HepG2 (cell line): ENCODE results near the gene DAPL1. TPM values are rescaled to one million over a fixed set of nuclear protein-coding genes. Genes with fewer than 3 reads are reported as not detected.

Source experiments
- CCDC6 ChIP-seq: sonication (generic); formaldehyde crosslinking; IDR thresholded peaks from 2 replicates; pipeline ENCODE4 v1.8.1; 2022; ENCODE audit warnings: mild to moderate bottlenecking, missing genetic modification reagents, moderate library complexity
- GTF3A ChIP-seq: sonication (generic); formaldehyde crosslinking; conservative IDR thresholded peaks from 2 replicates; pipeline ENCODE4 v1.4.0; 2020; ENCODE audit warnings: mild to moderate bottlenecking, missing genetic modification reagents
- HIVEP1 ChIP-seq: sonication (generic); formaldehyde crosslinking; IDR thresholded peaks from 2 replicates; pipeline ENCODE4 v1.4.0; 2020; ENCODE audit warnings: mild to moderate bottlenecking, missing genetic modification reagents
- HOXD1 ChIP-seq: sonication (generic); formaldehyde crosslinking; IDR thresholded peaks from 2 replicates; pipeline ENCODE4 v1.5.0; 2020; ENCODE audit warnings: missing genetic modification reagents
- NR3C1 ChIP-seq: sonication (generic); formaldehyde crosslinking; IDR thresholded peaks from 2 replicates; pipeline ENCODE4 v1.4.0; 2020; ENCODE audit warnings: missing genetic modification reagents
- RARG ChIP-seq: sonication (generic); formaldehyde crosslinking; IDR thresholded peaks from 2 replicates; pipeline ENCODE4 v1.4.0; 2020; ENCODE audit warnings: low read depth, mild to moderate bottlenecking, missing genetic modification reagents
- RBFOX2 ChIP-seq: fragments of 200-400 bp; formaldehyde crosslinking; IDR thresholded peaks from 2 replicates; pipeline ENCODE4 v1.6.1; 2017; ENCODE audit warnings: low read depth, mild to moderate bottlenecking, low read length
- SOX5 ChIP-seq: IDR thresholded peaks from 2 replicates; pipeline ENCODE4 v1.6.1; 2016; ENCODE audit warnings: borderline replicate concordance
- TAF15 ChIP-seq: fragments of 200-400 bp; formaldehyde crosslinking; IDR thresholded peaks from one replicate; pipeline ENCODE4 v1.6.1; 2018; ENCODE audit warnings: mild to moderate bottlenecking, low read depth, low read length; ENCODE audit not compliant: poor library complexity, severe bottlenecking
- ZBTB10 ChIP-seq: sonication (generic); formaldehyde crosslinking; IDR thresholded peaks from 2 replicates; pipeline ENCODE4 v1.4.0; 2020; ENCODE audit warnings: missing genetic modification reagents, borderline replicate concordance
- ZBTB26 ChIP-seq: IDR thresholded peaks from 2 replicates; pipeline ENCODE4 v1.6.1; 2016; ENCODE audit warnings: missing compliant biosample characterization, missing genetic modification reagents, borderline replicate concordance
- ZFX ChIP-seq: sonication (generic); formaldehyde crosslinking; IDR thresholded peaks from 2 replicates; pipeline ENCODE4 v1.4.0; 2020; ENCODE audit warnings: mild to moderate bottlenecking, low read depth, missing genetic modification reagents, moderate library complexity
- ZIK1 ChIP-seq: sonication (generic); formaldehyde crosslinking; IDR thresholded peaks from 2 replicates; pipeline ENCODE4 v1.5.0; 2020; ENCODE audit warnings: mild to moderate bottlenecking, low read depth, missing genetic modification reagents, borderline replicate concordance
- ZNF205 ChIP-seq: IDR thresholded peaks from 2 replicates; pipeline ENCODE4 v1.6.1; 2018; ENCODE audit warnings: missing biosample characterization, missing genetic modification reagents
- ZNF30 ChIP-seq: sonication (generic); formaldehyde crosslinking; IDR thresholded peaks from 2 replicates; pipeline ENCODE4 v1.5.0; 2020; ENCODE audit warnings: mild to moderate bottlenecking, missing genetic modification reagents
- ZNF781 ChIP-seq: sonication (generic); formaldehyde crosslinking; IDR thresholded peaks from 2 replicates; pipeline ENCODE4 v1.5.1; 2020; ENCODE audit warnings: borderline replicate concordance, mild to moderate bottlenecking, missing genetic modification reagents; ENCODE audit errors: not compliant biosample characterization
- ZSCAN12 ChIP-seq: sonication (generic); formaldehyde crosslinking; IDR thresholded peaks from 2 replicates; pipeline ENCODE4 v1.9.0; 2021; ENCODE audit warnings: mild to moderate bottlenecking, missing genetic modification reagents
- polyA plus RNA-seq, 8 experiments: library from polyadenylated mRNA; depleted of rRNA in 3 of 8; stranded (reverse) in 7 of 8; unstranded in 1 of 8; fragments of >200 nt; fragmentation: Illumina TruSeq in 4 of 8; extraction: Trizol in 4 of 8; gene quantifications; 2 replicates each; pipeline versions ENCODE4 v1.2.1 to v1.2.3, GENCODE V29; 2011 to 2016; ENCODE audit warnings: low read depth in 4 of 8, missing spikeins in 1 of 8, mixed read lengths in 1 of 8; ENCODE audit not compliant: insufficient read depth in 1 of 8
- total RNA-seq, 5 experiments: library from RNA; depleted of rRNA; stranded (reverse); fragments of >200 nt; fragmentation: Illumina TruSeq; extraction: Trizol; gene quantifications; 2 replicates each; pipeline ENCODE4 v1.2.3, GENCODE V29; 2016; ENCODE audit warnings: low read depth in 1 of 5
- TF ChIP-seq, protein P1 (sequence below): sonication (generic); formaldehyde crosslinking; IDR thresholded peaks from 2 replicates; pipeline ENCODE4 v1.8.1; 2022; ENCODE audit warnings: low read depth, mild to moderate bottlenecking, missing genetic modification reagents
- TF ChIP-seq, protein P2 (sequence below): sonication (generic); formaldehyde crosslinking; IDR thresholded peaks from 2 replicates; pipeline ENCODE4 v1.5.1; 2020; ENCODE audit warnings: missing genetic modification reagents, mild to moderate bottlenecking, borderline replicate concordance

Gene DAPL1
- total and polyA plus RNA-seq, 2 of the 13 experiments (the other 11 are each of a cell fraction or from before 2014, with no cell fraction given): not detected

DNA sequence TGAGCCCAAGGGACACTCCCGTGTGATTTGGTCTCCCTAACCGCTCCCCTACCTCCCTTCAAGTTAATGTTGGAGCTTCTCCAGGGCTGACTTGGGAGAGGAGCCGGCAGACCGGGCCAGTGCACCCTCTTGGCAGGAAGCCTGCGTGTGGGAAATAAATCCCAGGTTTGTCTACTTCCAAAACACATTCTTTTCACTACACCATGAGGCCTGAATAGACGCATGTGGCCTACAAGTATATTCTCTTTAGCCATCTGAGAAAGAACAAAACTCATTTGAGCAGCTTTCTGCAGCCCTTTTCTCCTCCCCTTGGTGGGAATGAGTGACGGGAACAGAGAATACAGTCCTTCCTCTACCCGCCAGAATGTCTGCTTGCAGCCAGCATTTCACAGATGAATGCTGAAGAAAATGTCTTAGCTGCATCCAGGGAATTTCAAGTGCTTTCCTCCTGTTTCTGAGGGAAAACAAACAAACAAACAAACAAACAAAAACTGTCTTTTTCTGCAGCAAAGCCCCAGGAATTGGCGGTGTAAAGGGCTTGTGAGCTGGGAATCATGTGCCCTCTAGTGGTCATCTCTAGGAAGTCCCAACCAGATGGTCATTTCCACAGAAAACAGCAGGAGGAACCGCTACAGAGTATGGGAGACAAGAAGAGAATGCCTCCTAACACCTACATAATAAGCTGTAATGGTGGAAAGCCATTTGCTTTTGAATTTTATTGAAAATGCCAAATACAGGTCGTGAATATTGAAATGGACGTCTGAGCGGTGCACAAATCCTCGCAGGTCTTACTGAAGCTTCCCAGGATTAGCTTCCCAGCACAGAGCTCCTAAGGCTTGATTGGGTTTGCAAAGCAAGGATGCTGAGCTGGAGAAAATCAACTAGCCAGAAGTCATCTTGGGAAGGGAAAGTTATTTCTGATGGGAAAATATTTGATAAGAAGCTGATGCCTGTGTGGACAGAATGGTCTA lies 41.2 kb upstream of the DAPL1 start (continued):
- TF ChIP-seq, protein P1, sequence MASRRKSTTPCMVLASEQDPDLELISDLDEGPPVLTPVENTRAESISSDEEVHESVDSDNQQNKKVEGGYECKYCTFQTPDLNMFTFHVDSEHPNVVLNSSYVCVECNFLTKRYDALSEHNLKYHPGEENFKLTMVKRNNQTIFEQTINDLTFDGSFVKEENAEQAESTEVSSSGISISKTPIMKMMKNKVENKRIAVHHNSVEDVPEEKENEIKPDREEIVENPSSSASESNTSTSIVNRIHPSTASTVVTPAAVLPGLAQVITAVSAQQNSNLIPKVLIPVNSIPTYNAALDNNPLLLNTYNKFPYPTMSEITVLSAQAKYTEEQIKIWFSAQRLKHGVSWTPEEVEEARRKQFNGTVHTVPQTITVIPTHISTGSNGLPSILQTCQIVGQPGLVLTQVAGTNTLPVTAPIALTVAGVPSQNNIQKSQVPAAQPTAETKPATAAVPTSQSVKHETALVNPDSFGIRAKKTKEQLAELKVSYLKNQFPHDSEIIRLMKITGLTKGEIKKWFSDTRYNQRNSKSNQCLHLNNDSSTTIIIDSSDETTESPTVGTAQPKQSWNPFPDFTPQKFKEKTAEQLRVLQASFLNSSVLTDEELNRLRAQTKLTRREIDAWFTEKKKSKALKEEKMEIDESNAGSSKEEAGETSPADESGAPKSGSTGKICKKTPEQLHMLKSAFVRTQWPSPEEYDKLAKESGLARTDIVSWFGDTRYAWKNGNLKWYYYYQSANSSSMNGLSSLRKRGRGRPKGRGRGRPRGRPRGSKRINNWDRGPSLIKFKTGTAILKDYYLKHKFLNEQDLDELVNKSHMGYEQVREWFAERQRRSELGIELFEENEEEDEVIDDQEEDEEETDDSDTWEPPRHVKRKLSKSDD (CRISPR knock-in tag): no peak
- no peak for TF ChIP-seq TAF15
- TF ChIP-seq ZNF30 (CRISPR knock-in tag): no peak
- TF ChIP-seq SOX5 (CRISPR knock-in tag): no peak
- no peak for TF ChIP-seq RBFOX2
- TF ChIP-seq ZFX (CRISPR knock-in tag): no peak
- no peak for TF ChIP-seq RARG
- no peak for TF ChIP-seq ZBTB10 (CRISPR knock-in tag)
- no peak; the same call in 1 of the 2 replicates for TF ChIP-seq HIVEP1 (CRISPR knock-in tag)
- no peak for TF ChIP-seq HOXD1
- no peak for TF ChIP-seq NR3C1
- TF ChIP-seq CCDC6 (CRISPR knock-in tag): no peak
- TF ChIP-seq ZNF781: no peak
- TF ChIP-seq ZNF205 (CRISPR knock-in tag): no peak
- no peak for TF ChIP-seq ZIK1 (CRISPR knock-in tag)
- TF ChIP-seq, protein P2, sequence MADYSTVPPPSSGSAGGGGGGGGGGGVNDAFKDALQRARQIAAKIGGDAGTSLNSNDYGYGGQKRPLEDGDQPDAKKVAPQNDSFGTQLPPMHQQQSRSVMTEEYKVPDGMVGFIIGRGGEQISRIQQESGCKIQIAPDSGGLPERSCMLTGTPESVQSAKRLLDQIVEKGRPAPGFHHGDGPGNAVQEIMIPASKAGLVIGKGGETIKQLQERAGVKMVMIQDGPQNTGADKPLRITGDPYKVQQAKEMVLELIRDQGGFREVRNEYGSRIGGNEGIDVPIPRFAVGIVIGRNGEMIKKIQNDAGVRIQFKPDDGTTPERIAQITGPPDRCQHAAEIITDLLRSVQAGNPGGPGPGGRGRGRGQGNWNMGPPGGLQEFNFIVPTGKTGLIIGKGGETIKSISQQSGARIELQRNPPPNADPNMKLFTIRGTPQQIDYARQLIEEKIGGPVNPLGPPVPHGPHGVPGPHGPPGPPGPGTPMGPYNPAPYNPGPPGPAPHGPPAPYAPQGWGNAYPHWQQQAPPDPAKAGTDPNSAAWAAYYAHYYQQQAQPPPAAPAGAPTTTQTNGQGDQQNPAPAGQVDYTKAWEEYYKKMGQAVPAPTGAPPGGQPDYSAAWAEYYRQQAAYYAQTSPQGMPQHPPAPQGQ (CRISPR knock-in tag): no peak
- no peak for TF ChIP-seq ZBTB26
- no peak for TF ChIP-seq GTF3A (CRISPR knock-in tag)
- no peak for TF ChIP-seq ZSCAN12 (CRISPR knock-in tag)
